ENCODE results near the gene MYO5B.

DNA sequence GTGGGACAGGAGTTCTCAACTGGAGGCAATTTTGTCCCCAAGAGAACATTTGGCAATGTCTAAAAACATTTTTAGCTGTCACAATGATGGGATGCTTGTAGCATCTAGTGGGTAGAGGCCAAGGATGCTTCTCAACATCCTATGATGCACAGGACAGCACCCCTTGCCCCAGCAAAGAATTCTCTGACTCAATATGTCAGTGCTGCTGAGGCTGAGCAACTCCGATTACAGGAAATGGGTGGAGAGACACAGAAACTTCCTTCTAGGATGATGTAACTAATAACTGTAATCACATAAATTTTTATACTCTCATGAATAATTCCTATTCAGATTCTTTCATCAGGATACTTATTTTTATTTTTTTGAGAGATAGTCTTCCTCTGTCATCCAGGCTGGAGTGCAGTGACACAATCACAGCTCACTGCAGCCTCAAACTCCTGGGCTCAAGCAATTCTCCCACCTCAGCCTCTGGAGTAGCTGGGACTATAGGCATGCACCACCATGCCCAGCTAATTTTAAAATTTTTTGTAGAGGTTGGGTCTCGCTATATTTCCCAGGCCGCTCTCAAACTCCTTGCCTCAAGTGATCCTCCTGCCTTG is 261.3 kb downstream of the MYO5B start:
- TF ChIP-seq NFIC (IDR thresholded peaks at IDR 0.05; ENCODE audit: borderline replicate concordance), result no peak
- TF ChIP-seq, protein P1, sequence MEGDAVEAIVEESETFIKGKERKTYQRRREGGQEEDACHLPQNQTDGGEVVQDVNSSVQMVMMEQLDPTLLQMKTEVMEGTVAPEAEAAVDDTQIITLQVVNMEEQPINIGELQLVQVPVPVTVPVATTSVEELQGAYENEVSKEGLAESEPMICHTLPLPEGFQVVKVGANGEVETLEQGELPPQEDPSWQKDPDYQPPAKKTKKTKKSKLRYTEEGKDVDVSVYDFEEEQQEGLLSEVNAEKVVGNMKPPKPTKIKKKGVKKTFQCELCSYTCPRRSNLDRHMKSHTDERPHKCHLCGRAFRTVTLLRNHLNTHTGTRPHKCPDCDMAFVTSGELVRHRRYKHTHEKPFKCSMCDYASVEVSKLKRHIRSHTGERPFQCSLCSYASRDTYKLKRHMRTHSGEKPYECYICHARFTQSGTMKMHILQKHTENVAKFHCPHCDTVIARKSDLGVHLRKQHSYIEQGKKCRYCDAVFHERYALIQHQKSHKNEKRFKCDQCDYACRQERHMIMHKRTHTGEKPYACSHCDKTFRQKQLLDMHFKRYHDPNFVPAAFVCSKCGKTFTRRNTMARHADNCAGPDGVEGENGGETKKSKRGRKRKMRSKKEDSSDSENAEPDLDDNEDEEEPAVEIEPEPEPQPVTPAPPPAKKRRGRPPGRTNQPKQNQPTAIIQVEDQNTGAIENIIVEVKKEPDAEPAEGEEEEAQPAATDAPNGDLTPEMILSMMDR (IDR thresholded peaks at IDR 0.05), result no peak
- TF ChIP-seq JUND (IDR thresholded peaks at IDR 0.05), result no peak
- no peak for TF ChIP-seq YY1 (IDR thresholded peaks at IDR 0.05; ENCODE audit: low read depth)

All from SK-N-SH (cell line).